Kidney epithelial cell (primary cell): ENCODE data around the gene OMD. TPM values are rescaled to one million over a fixed set of nuclear protein-coding genes. Genes with fewer than 3 reads are reported as not detected.
A peak's percentile ranks its signal among the peaks of the same experiment; 100 is the strongest.

Experiments used
- DNase-seq: peaks from one replicate; pipeline ENCODE4 v3.0.0-alpha.2; 2010; ENCODE audit warnings: low read depth
- H3K27me3 ChIP-seq: 2 replicates; pipeline ENCODE4 v1.6.0; 2011; ENCODE audit warnings: low read length; ENCODE audit not compliant: control insufficient read depth, insufficient read depth
- H3K36me3 ChIP-seq: 2 replicates; pipeline ENCODE4 v1.5.1; 2011; ENCODE audit warnings: low read length; ENCODE audit not compliant: control insufficient read depth, insufficient read depth
- H3K4me3 ChIP-seq: 2 replicates; pipeline ENCODE4 v1.5.1; 2011; ENCODE audit warnings: low read depth, mild to moderate bottlenecking, control low read depth, low read length
- CTCF ChIP-seq: IDR thresholded peaks from 2 replicates; pipeline ENCODE4 v1.5.1; 2011; ENCODE audit warnings: mild to moderate bottlenecking, moderate library complexity, low read length, control low read depth, inconsistent platforms; ENCODE audit not compliant: insufficient read depth, poor library complexity, severe bottlenecking
- total RNA-seq: library from RNA; depleted of rRNA; stranded (reverse); fragments of >200 nt; gene quantifications from 2 replicates; pipeline ENCODE4 v1.2.3, GENCODE V29; 2015

Gene OMD
- total RNA-seq, 1 donor from 2014 or later = not detected

- no peak overlapping the region for H3K4me3 ChIP-seq
- H3K36me3 ChIP-seq = no peaks in the 10 kb centered on the region
- no peaks in the 10 kb centered on the region for H3K27me3 ChIP-seq
- DNase-seq = no peak
- TF ChIP-seq CTCF = no peak
Measured at GRCh38 chr9:92457576-92457975, 33.3 kb upstream of the OMD start.

- no peak for DNase-seq
Measured at GRCh38 chr9:92455217-92455616, 30.9 kb upstream of the OMD start.

GRCh38 chr9:92446536-92446935 is 22.3 kb upstream of the OMD start:
- H3K4me3 ChIP-seq = no peak overlapping the region
- TF ChIP-seq CTCF = no peak
- no peaks in the 10 kb centered on the region for H3K36me3 ChIP-seq
- no peak for DNase-seq
- H3K27me3 ChIP-seq = no peaks in the 10 kb centered on the region

More at GRCh38 chr9:92455217-92455616, 30.9 kb upstream of the OMD start:
- no peak overlapping the region for H3K4me3 ChIP-seq
- TF ChIP-seq CTCF = peak; percentile 44
- H3K36me3 ChIP-seq = no peaks in the 10 kb centered on the region
- no peaks in the 10 kb centered on the region for H3K27me3 ChIP-seq

GRCh38 chr9:92444841-92445240 is 20.6 kb upstream of the OMD start:
- Histone ChIP-seq H3K4me3 (no peak overlapping the region), H3K27me3 (no peaks in the 10 kb centered on the region), H3K36me3 (no peaks in the 10 kb centered on the region)
- no peak for DNase-seq
- TF ChIP-seq CTCF = no peak

GRCh38 chr9:92440751-92441046 is 16.4 kb upstream of the OMD start:
- Histone ChIP-seq H3K4me3 (no peak overlapping the region), H3K27me3 (no peaks in the 10 kb centered on the region), H3K36me3 (no peaks in the 10 kb centered on the region)
- TF ChIP-seq CTCF = no peak
- no peak for DNase-seq

GRCh38 chr9:92439921-92440750 is 15.9 kb upstream of the OMD start:
- Histone ChIP-seq H3K36me3 (no peaks in the 10 kb centered on the region), H3K27me3 (no peaks in the 10 kb centered on the region), H3K4me3 (no peak overlapping the region)
- DNase-seq = peak; percentile 10
- TF ChIP-seq CTCF = no peak
